Breast epithelium (tissue), 3 donors: ENCODE results near the gene GOLGA6B.
"Not testable (repeated sequence)": the region's sequence is repeated elsewhere in the genome, so short reads cannot be mapped to it uniquely, and the experiment has no call there.

Experiments used
- CTCF ChIP-seq, 3 donors: fragments of 450-650 bp; IDR thresholded peaks; one replicate each; pipeline ENCODE4 v1.5.1; 2016 to 2017; ENCODE audit warnings: antibody characterized with exemption in 3 of 3, mild to moderate bottlenecking in 3 of 3, moderate library complexity in 3 of 3
- POLR2A ChIP-seq: fragments of 450-650 bp; IDR thresholded peaks from one replicate; pipeline ENCODE4 v1.6.1; 2016; ENCODE audit warnings: antibody characterized with exemption, mild to moderate bottlenecking, moderate library complexity
- POLR2AphosphoS5 ChIP-seq, 3 donors: sonication (generic); formaldehyde crosslinking; IDR thresholded peaks; one replicate each; pipeline ENCODE4 v1.6.1; 2017; ENCODE audit warnings: antibody characterized with exemption in 3 of 3

- not testable (repeated sequence) for TF ChIP-seq CTCF (IDR thresholded peaks at IDR 0.05); POLR2AphosphoS5 (IDR thresholded peaks at IDR 0.05); POLR2A
These were observed 15.3 kb downstream of the GOLGA6B start for GRCh38 chr15:72669803-72670202.
